Measurements from ENCODE around the gene LSM3.

Gene LSM3

DNA sequence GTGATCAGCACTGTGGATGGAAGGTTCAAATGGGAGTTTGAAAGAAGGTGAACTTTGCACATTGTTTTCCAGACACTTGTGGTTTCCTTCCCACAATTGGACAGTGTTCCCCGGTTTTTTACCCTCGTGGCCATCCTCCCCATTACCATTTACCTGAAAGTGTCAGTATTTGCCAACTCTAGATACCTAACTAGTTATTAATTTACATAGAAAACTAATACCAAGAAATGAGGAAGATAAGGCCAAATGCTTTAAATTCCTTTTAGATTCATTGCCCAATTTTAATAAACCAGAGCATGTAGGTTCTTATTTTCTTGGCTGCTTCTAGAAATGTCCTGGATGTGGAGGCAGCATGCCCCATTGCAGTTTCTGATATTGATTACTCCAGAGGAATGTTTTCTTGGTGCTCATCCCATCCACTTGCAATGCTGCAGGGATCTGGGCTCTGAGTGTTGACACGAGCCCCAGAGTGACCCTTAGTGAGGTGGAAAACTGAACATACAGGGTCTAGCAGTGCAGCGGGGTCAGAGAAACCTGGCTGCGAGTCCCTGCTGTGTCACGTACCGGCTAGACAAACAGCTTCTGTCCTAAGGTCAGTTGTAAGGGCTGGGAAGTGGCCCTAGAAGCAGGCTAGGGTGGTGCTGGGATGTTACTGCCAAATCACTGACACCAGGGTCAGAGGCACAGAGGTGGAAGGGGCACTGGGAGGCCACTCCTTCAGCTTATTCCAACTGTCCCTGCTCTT lies 23.5 kb downstream of the LSM3 start:
- no peak for FAIRE-seq

- FAIRE-seq = no peak
These were observed 24.4 kb downstream of the LSM3 start for GRCh38 chr3:14202874-14203520.

DNA sequence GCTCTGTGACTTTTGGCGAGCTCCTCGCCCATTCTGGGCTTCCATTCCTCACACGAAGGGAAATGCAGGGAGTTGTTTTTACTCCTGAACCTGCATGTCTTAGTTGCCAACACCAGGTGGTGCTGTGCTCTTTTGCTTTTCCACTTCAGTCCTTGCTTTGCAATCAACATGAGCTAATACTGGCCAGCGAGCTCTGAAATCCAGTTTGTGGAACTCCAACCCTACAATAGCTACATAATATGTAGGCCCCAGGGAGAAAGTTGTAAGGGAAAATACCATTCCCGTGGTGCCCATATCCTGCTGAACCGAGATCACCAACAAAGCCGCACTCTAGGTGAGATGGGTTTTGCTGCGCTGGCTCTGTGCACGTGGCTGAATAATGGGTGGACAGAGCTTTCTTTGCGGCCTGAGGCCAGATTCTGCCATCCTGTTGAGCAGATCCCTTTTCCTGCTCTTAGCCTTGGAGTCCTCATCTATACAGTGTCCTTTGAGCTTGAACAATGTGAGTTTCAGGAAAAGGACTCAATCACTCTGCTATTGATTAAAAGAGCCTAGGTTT lies 25.0 kb downstream of the LSM3 start:
- FAIRE-seq = no peak

- no peak for FAIRE-seq
These were observed 26.1 kb downstream of the LSM3 start for GRCh38 chr3:14204515-14205284.

DNA sequence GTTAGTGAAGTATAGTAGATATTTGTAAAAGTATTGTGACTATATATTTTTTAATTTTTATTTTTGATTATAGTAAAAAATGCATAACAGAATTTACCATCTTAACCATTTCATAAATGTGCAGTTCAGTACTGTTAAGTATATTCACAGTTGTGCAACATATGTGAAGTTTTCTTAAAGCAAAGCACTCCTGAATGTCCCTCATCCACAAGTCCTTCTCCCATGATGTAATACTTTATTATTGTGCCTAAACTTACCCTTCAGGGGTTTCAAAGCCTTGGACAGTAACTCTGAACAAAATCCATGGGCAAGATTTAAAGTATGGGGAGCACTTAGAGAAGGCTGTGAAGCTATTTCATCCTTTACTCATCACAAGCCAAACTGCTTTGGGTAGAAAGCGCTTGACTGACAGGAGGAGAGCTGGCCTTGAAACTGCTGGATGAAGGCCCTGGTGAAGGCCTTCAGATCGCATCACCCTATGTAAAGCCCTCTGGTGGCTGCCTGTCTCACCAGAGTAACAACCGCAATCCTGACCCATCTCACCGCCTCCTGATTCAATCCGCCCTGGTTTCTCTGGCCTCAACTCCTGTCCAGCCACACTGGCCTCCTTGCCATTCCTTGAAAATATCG lies 28.0 kb downstream of the LSM3 start:
- FAIRE-seq = no peak

DNA sequence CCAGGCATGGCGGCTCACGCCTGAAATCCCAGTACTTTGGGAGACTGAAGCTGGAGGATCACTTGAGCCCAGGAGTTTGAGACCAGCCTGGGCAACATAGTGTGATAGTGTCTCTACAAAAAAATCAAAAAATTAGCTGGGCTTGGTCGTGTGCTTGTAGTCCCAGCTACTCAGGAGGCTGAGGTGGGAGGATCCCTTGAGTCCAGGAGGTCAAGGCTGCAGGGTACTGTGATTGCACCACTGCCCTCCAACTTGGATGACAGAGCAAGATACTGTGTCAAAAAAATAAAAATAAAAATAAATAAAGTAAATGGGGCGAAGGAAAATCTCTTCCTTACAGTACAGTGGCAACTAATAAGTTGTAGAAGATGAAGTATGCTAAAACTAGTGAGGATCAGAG lies 29.6 kb downstream of the LSM3 start:
- FAIRE-seq = no peak

- FAIRE-seq = no peak
These were observed 30.4 kb downstream of the LSM3 start for GRCh38 chr3:14208977-14209394.

GRCh38 chr3:14209581-14210289 lies 31.1 kb downstream of the LSM3 start:
- FAIRE-seq = no peak

GRCh38 chr3:14210290-14210688 lies 31.7 kb downstream of the LSM3 start:
- no peak for FAIRE-seq

DNA sequence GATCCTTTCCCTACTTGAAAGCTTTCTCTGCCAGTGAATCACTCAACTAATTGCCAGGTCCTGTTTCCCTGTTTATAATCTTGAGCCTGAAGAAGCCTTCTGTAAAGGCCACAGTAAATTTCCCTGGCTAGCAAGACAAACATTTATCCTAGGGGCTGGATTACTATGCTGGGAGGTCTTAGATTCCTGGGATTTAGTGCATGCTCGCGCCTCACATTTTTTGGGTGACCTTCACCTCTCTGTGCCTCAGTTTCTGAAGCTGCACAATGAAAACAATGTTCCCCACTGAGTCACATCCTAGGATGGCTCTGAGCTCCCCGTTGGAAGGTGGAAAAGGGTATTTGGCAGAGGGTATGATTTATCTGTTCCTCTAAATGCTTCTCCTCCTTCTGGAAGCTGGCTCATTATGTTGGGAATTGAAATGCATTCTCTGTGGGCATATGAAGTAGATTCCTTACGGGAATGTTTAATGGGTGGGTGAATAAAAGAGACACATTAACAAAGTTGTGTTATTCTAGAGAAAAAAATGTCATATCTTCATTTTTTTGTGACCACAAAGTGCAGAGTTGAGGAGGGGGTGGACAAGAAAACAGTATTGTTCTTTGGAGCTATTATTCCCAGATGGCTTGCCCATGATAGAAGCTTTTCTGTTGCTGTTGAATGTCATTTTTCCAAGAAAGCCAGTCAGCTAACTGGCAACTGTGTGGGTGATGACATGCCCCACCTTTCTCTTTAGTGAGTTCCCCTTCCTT lies 32.4 kb downstream of the LSM3 start:
- no peak for FAIRE-seq

- no peak for FAIRE-seq
These were observed 33.0 kb downstream of the LSM3 start for GRCh38 chr3:14211621-14212020.

GRCh38 chr3:14212032-14212431 lies 33.4 kb downstream of the LSM3 start:
- FAIRE-seq = no peak

GRCh38 chr3:14213066-14213774 lies 34.6 kb downstream of the LSM3 start:
- FAIRE-seq = no peak

- FAIRE-seq = no peak
These were observed 36.1 kb downstream of the LSM3 start for GRCh38 chr3:14214764-14215163.

DNA sequence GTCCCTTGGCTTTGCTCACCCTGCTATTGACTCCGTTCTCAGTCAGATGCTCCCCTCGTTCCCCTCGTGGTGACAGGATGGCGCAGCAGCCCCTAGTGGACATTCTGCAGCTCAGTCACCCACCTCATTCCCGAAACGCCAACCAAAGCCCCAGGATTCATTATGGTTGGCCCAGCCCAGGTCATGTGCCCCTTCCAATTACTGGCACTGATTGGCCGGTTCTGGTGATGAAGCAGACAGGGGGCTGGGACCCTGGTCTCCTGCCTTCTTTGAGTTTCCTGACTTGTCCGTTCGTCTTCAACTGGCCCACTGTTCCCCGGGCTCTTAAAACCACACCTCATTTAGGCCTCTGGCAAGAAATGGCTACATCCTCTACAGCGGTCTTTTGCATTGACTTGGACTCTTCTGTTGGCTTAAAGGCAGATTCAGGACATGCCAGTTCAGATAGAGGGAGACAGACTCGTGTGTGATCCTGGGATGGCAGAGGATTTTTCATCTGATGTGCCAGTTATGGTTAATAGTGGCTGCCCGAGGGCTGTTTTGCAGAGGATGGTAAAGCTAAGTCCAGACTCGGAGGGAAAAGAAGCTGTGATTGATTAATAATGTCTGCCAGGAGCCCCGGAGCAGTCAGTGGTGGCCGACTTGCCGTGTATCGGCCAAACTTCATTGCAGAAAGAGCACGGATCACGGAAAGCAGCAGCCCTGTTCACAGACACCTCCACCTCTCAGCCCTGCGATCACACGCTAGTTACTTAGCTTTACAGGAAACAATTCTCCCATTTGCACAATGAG lies 37.8 kb downstream of the LSM3 start:
- FAIRE-seq = no peak

- no peak for FAIRE-seq
These were observed 39.7 kb downstream of the LSM3 start for GRCh38 chr3:14218355-14218754.

GRCh38 chr3:14220933-14221332 lies 42.3 kb downstream of the LSM3 start:
- FAIRE-seq = no peak

GRCh38 chr3:14221902-14222301 lies 43.3 kb downstream of the LSM3 start:
- FAIRE-seq = no peak

DNA sequence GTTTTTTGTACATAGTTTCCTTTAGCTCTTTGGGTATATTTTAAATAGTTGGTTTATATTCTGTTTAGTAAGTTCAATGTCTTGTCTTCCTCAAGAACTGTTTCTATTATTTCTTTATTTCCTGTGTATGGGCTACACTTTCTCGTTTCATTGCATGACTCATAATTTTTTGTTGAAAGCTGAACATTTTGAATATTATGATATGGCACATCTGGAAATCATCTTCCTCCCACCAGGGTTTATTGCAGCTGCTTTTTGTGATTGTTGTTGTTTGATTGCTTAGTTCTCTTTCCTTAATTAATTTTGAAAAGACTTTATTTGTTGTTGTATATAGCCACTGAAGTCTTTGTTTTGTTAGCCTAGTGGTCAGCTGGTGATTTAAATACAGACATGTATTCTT lies 43.8 kb downstream of the LSM3 start:
- FAIRE-seq = no peak
